Body of pancreas (tissue), 4 donors: Measurements from ENCODE around the gene MTRF1L. TPM values are rescaled to one million over a fixed set of nuclear protein-coding genes. Genes with fewer than 3 reads are reported as not detected.
"Not testable (repeated sequence)": the region's sequence is repeated elsewhere in the genome, so short reads cannot be mapped to it uniquely, and the experiment has no call there.

Source experiments
- ATAC-seq: fragments of 150-250 bp; one replicate; pipeline ENCODE4 v1.9.1; 2016
- DNase-seq, 4 donors: peaks; one replicate each; pipeline ENCODE4 v3.0.0-alpha.2; 2019
- H3K27ac ChIP-seq, 4 donors: fragments of 200-600 bp; sonication (generic); 1 replicate in 3 of 4; 2 replicates in 1 of 4; pipeline versions ENCODE4 v1.5.1 to v1.6.1; 2016 to 2019; ENCODE audit warnings: mild to moderate bottlenecking in 1 of 4, mixed read lengths in 1 of 4, moderate library complexity in 1 of 4
- H3K27me3 ChIP-seq, 2 donors: fragments of 200-600 bp; sonication (generic); one replicate each; pipeline ENCODE4 v1.6.0; 2016; ENCODE audit warnings: mild to moderate bottlenecking in 1 of 2
- H3K36me3 ChIP-seq, 2 donors: fragments of 200-600 bp; sonication (generic); replicated peaks in 1 of 2; 2 replicates each; pipeline ENCODE4 v1.5.1; 2016; ENCODE audit warnings: low read depth in 2 of 2; ENCODE audit not compliant: insufficient read depth in 1 of 2
- H3K4me1 ChIP-seq: fragments of 200-600 bp; sonication (generic); one replicate; pipeline ENCODE4 v1.6.0; 2016
- H3K4me3 ChIP-seq, 2 donors: fragments of 200-600 bp; sonication (generic); 1 replicate in 1 of 2; 2 replicates in 1 of 2; pipeline ENCODE4 v1.5.1; 2016 to 2019
- H3K9me3 ChIP-seq, 3 donors: fragments of 200-600 bp; sonication (generic); 1 replicate in 2 of 3; 2 replicates in 1 of 3; pipeline ENCODE4 v1.5.1; 2016
- CTCF ChIP-seq, 7 experiments: fragments of 450-650 bp in 4 of 7; fragments of 200-600 bp in 3 of 7; sonication (generic) in 3 of 7; IDR thresholded peaks; one replicate each; pipeline ENCODE4 v1.5.1; 2016 to 2019; ENCODE audit warnings: antibody characterized with exemption in 7 of 7
- POLR2A ChIP-seq, 3 donors: fragments of 450-650 bp; IDR thresholded peaks; one replicate each; pipeline ENCODE4 v1.6.1; 2016; ENCODE audit warnings: antibody characterized with exemption in 3 of 3, mild to moderate bottlenecking in 2 of 3
- WGBS, 2 donors: methylation state at CpG; one replicate each; pipeline ENCODE4 v1.1.5; 2017; 5-methylcytosine and 5-hydroxymethylcytosine counted together
- intact Hi-C: fragments of 100-400 bp; cut with DNase I; formaldehyde crosslinking; loops from one replicate; pipeline ENCODE4 v1.15.1; 2023
- total RNA-seq, 2 donors: library from RNA; depleted of rRNA; stranded (reverse); fragments of >200 nt; gene quantifications; one replicate each; pipeline ENCODE4 v1.1.0, GENCODE V29; 2016

The MTRF1L gene
- total RNA-seq, 2 donors from 2014 or later = 8.6 to 22.7 TPM

GRCh38 chr6:153001767-153002612 is 519 bp downstream of the MTRF1L start:
- no peak for DNase-seq
- Histone ChIP-seq H3K36me3 (no peaks in the 10 kb centered on the region), H3K4me1 (peaks cover 38% of the 10 kb centered on the region), H3K4me3 (peak overlapping the region; percentile 59 to 76), H3K9me3 (no peaks in the 10 kb centered on the region), H3K27ac (peak overlapping the region in 3 of 4 donors; percentile 72 to 88 (median 85)), H3K27me3 (no peaks in the 10 kb centered on the region)
- intact Hi-C loops = no loop called here
- WGBS, 2 donors = 2 to 4% methylated on average over 18 to 24 of the region's 31 CpGs
- peak; percentile 31 for ATAC-seq
- no peak for TF ChIP-seq CTCF (IDR thresholded peaks at IDR 0.05)
- TF ChIP-seq POLR2A (IDR thresholded peaks at IDR 0.05) = no peak

- H3K36me3 ChIP-seq, H3K9me3 ChIP-seq, H3K4me3 ChIP-seq, H3K27me3 ChIP-seq, intact Hi-C loops, DNase-seq, ATAC-seq, H3K27ac ChIP-seq: not testable (repeated sequence)
- 92 to 97% methylated on average over 9 of the region's 9 CpGs for WGBS, 2 donors
- H3K4me1 ChIP-seq = peaks cover 38% of the 10 kb centered on the region
These were observed 1.7 kb downstream of the MTRF1L start for GRCh38 chr6:153000790-153001189.

- Histone ChIP-seq H3K9me3 (no peaks in the 10 kb centered on the region), H3K36me3 (no peaks in the 10 kb centered on the region), H3K4me1 (peaks cover 38% of the 10 kb centered on the region), H3K27ac (no peak overlapping the region), H3K4me3 (no peak overlapping the region), H3K27me3 (no peaks in the 10 kb centered on the region)
- TF ChIP-seq CTCF (IDR thresholded peaks at IDR 0.05) (no peak), POLR2A (IDR thresholded peaks at IDR 0.05) (no peak)
- DNase-seq = no peak
- intact Hi-C loops = no loop called here
- ATAC-seq = no peak
These were observed 2.3 kb downstream of the MTRF1L start for GRCh38 chr6:153000243-153000642.

- WGBS, 2 donors = 74 to 78% methylated on average over 2 of the region's 2 CpGs
- H3K9me3 ChIP-seq, H3K27me3 ChIP-seq, intact Hi-C loops, H3K4me3 ChIP-seq, H3K27ac ChIP-seq, ATAC-seq, H3K36me3 ChIP-seq, DNase-seq: not testable (repeated sequence)
- H3K4me1 ChIP-seq = peaks cover 38% of the 10 kb centered on the region
These were observed 3.0 kb downstream of the MTRF1L start for GRCh38 chr6:152999538-152999937.

- ATAC-seq (no peak), DNase-seq (no peak)
- Histone ChIP-seq H3K9me3 (no peaks in the 10 kb centered on the region), H3K27ac (no peak overlapping the region), H3K36me3 (peaks cover 4 to 8% of the 10 kb centered on the region in 2 donors), H3K4me3 (no peak overlapping the region), H3K4me1 (no peaks in the 10 kb centered on the region), H3K27me3 (no peaks in the 10 kb centered on the region)
- TF ChIP-seq POLR2A (IDR thresholded peaks at IDR 0.05) (no peak), CTCF (IDR thresholded peaks at IDR 0.05) (no peak)
- intact Hi-C loops = no loop called here
These were observed 8.7 kb downstream of the MTRF1L start for GRCh38 chr6:152993847-152994246.

GRCh38 chr6:152993431-152993830 is 9.1 kb downstream of the MTRF1L start:
- H3K4me1 ChIP-seq = no peaks in the 10 kb centered on the region
- no peak for ATAC-seq
- DNase-seq = no peak
- H3K27me3 ChIP-seq = no peaks in the 10 kb centered on the region
- H3K9me3 ChIP-seq = no peaks in the 10 kb centered on the region
- H3K4me3 ChIP-seq = no peak overlapping the region
- intact Hi-C loops = no loop called here
- TF ChIP-seq POLR2A (IDR thresholded peaks at IDR 0.05) (no peak), CTCF (IDR thresholded peaks at IDR 0.05) (no peak)
- no peak overlapping the region for H3K27ac ChIP-seq
- peaks cover 4 to 8% of the 10 kb centered on the region in 2 donors for H3K36me3 ChIP-seq
